HEK293T (cell line): Measurements from ENCODE around the gene KIF5C.
A peak's percentile ranks its signal among the peaks of the same experiment; 100 is the strongest.

Experiments
- CTCF ChIA-PET: fragments of 350-600 bp; formaldehyde crosslinking; extraction: SDS; loops from one replicate; lab custom pipeline; 2021; ENCODE audit warnings: antibody characterized with exemption, inconsistent platforms; lab: Yijun Ruan, JAX
- POLR2A ChIA-PET: fragments of 350-600 bp; formaldehyde crosslinking; extraction: SDS; loops from one replicate; lab custom pipeline; 2020; ENCODE audit warnings: antibody characterized with exemption, inconsistent platforms; lab: Yijun Ruan, JAX
- DNase-seq: peaks from one replicate; pipeline ENCODE4 v3.0.0; 2012; ENCODE audit warnings: mixed read lengths; ENCODE audit errors: extremely low spot score
- ARNT ChIP-seq: fragments of 450-650 bp; IDR thresholded peaks from 2 replicates; pipeline ENCODE4 v1.6.1; 2017; ENCODE audit warnings: mild to moderate bottlenecking
- BHLHE40 ChIP-seq: fragments of 450-650 bp; IDR thresholded peaks from 2 replicates; pipeline ENCODE4 v1.6.1; 2016; ENCODE audit warnings: mild to moderate bottlenecking, moderate library complexity, borderline replicate concordance
- CTBP1 ChIP-seq: fragments of 450-650 bp; IDR thresholded peaks from 2 replicates; pipeline ENCODE4 v1.6.1; 2016; ENCODE audit warnings: borderline replicate concordance
- ELF4 ChIP-seq: fragments of 450-650 bp; IDR thresholded peaks from 2 replicates; pipeline ENCODE4 v1.6.1; 2017; ENCODE audit warnings: antibody characterized with exemption
- FOXA1 ChIP-seq: fragments of 450-650 bp; IDR thresholded peaks from 2 replicates; pipeline ENCODE4 v1.6.1; 2016; ENCODE audit warnings: mild to moderate bottlenecking
- FOXK2 ChIP-seq: fragments of 450-650 bp; IDR thresholded peaks from 2 replicates; pipeline ENCODE4 v1.6.1; 2016; ENCODE audit warnings: mild to moderate bottlenecking
- FOXM1 ChIP-seq: fragments of 450-650 bp; IDR thresholded peaks from 2 replicates; pipeline ENCODE4 v1.6.1; 2017; ENCODE audit warnings: mild to moderate bottlenecking, borderline replicate concordance
- HDGF ChIP-seq: fragments of 450-650 bp; IDR thresholded peaks from 2 replicates; pipeline ENCODE4 v1.6.1; 2017; ENCODE audit warnings: antibody characterized with exemption, borderline replicate concordance
- L3MBTL2 ChIP-seq: fragments of 450-650 bp; conservative IDR thresholded peaks from 2 replicates; pipeline ENCODE4 v1.6.1; 2016; ENCODE audit warnings: mild to moderate bottlenecking
- LEF1 ChIP-seq: fragments of 450-650 bp; IDR thresholded peaks from 2 replicates; pipeline ENCODE4 v1.6.1; 2017; ENCODE audit warnings: mild to moderate bottlenecking, borderline replicate concordance
- NFRKB ChIP-seq: fragments of 450-650 bp; IDR thresholded peaks from 2 replicates; pipeline ENCODE4 v1.6.1; 2016; ENCODE audit warnings: mild to moderate bottlenecking, moderate library complexity
- SP1 ChIP-seq: fragments of 450-650 bp; IDR thresholded peaks from 2 replicates; pipeline ENCODE4 v1.6.1; 2017
- SUZ12 ChIP-seq: fragments of 450-650 bp; IDR thresholded peaks from 2 replicates; pipeline ENCODE4 v1.6.1; 2016; ENCODE audit warnings: mild to moderate bottlenecking
- TARDBP ChIP-seq: fragments of 450-650 bp; IDR thresholded peaks from 2 replicates; pipeline ENCODE4 v1.6.1; 2016
- ZNF384 ChIP-seq: fragments of 450-650 bp; IDR thresholded peaks from 2 replicates; pipeline ENCODE4 v1.6.1; 2016
- TF ChIP-seq, protein P1 (sequence below): fragments of 450-650 bp; IDR thresholded peaks from 2 replicates; pipeline ENCODE4 v1.6.1; 2016

The KIF5C gene

DNA sequence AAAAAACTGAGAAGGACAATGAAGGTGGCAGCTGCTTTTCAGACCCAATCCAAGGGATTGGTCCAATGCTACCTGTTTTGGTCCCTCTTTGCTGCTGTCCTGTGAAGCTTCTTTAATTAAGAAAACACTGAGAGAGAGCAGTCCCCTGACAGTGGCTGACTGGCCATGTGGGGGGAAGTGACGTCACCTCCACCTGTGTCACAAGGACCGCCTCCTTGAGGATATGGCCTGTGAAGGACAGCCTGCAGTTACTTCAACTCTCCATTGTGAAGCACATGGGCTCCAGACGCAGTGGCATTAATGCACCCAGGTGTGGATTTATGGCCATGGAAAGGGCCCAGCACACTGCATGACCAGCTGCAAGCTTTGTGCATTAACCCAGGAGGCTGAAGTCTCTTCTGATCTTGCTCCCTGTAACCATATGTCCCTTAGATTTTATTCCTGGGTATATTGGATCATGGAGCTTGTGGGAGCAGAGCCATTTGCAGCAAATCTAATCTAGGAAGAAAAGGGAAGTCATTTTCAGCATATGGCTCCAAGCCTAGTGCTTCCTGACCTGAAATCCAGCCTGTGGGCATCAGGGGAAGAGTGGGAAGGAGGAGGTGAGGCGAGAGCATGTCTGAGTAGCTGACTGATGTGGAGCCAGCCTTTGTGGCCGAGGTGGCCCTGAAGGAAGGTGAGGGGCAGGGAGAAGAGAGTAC is 32.2 kb downstream of the KIF5C start:
- DNase-seq = no peak
- no peak for TF ChIP-seq CTBP1
- TF ChIP-seq, protein P1, sequence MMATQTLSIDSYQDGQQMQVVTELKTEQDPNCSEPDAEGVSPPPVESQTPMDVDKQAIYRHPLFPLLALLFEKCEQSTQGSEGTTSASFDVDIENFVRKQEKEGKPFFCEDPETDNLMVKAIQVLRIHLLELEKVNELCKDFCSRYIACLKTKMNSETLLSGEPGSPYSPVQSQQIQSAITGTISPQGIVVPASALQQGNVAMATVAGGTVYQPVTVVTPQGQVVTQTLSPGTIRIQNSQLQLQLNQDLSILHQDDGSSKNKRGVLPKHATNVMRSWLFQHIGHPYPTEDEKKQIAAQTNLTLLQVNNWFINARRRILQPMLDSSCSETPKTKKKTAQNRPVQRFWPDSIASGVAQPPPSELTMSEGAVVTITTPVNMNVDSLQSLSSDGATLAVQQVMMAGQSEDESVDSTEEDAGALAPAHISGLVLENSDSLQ = no peak
- TF ChIP-seq ELF4 = no peak
- no peak for TF ChIP-seq LEF1
- no peak for TF ChIP-seq TARDBP
- TF ChIP-seq SP1 = no peak
- no peak for TF ChIP-seq BHLHE40
- no peak for TF ChIP-seq NFRKB
- TF ChIP-seq FOXM1 = no peak
- no peak for TF ChIP-seq ZNF384
- TF ChIP-seq ARNT = no peak
- TF ChIP-seq SUZ12 = no peak
- no peak for TF ChIP-seq L3MBTL2
- no peak for TF ChIP-seq HDGF
- ChIA-PET CTCF (no interaction called here), POLR2A (no interaction called here)

DNA sequence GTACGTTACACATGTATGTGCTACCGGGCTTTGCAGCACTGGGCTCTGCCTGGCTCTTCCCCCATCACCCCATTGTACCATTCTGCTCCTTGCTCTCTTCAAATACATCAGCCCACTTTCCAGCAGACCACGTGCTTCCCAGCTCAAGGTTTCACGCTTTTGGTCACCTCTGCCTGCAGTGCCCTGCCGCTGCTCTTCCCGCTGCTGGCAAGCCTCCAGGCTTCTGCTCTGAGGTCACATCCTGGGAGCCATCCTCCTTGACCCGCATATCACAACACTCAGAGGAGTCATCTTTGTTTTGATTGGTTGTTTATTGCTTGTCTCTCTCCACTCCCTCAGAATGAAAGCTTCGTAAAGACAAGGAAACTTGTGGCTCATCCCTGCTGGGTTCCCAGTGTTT is 34.1 kb downstream of the KIF5C start:
- TF ChIP-seq L3MBTL2 (0 out of 2 replicates have a peak, but pooled peaks have one; percentile 28), SP1 (no peak)
- DNase-seq = no peak
- ChIA-PET CTCF (no interaction called here), POLR2A (no interaction called here)

DNA sequence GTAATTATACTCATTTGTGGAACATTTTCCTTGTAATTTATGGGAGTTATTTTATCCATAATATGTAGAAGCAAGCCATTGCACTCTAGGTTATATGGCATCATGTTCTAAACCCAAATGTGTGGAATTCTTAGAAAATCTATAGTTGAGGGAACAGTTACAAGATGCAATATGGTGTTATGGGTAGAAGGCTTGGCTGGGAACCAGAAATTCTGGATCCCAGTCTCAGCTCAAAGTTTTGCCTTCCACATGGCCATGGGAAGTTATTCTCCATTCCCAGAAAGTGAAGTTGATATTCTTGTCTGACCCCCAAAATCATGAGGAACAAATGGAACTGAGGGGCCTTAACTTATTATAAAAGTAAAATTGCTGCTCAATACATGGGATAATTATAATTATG is 38.0 kb downstream of the KIF5C start:
- TF ChIP-seq BHLHE40 = no peak
- no peak for TF ChIP-seq TARDBP
- TF ChIP-seq HDGF = no peak
- CTCF ChIA-PET = no interaction called here
- no peak for DNase-seq
- POLR2A ChIA-PET = no interaction called here

DNA sequence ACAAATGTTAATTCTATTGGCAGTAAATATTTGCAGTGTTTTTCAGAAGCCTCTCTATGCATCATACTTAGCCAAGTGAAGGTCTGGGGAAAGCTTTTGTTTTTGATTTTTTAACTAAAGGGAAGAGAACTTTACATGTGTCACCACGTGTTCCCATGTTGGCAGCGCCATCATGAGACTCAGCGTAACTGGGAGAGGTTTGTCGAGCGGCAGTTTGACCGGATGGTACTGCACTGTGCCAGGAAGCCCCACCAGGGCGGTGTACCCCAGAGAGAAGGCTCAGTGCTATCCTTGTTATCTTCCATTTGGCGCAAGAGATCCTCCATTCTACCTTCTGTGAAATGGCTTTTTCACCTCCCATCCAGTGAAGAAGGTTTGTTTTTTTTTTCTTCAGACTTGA is 38.5 kb downstream of the KIF5C start:
- POLR2A ChIA-PET = no interaction called here
- DNase-seq = no peak
- CTCF ChIA-PET = no interaction called here
- TF ChIP-seq SP1 = no peak
- no peak for TF ChIP-seq FOXK2
- TF ChIP-seq CTBP1 = no peak
- TF ChIP-seq NFRKB = no peak
- no peak for TF ChIP-seq ZNF384
- no peak for TF ChIP-seq HDGF
- no peak for TF ChIP-seq FOXA1
- no peak for TF ChIP-seq ELF4
- no peak for TF ChIP-seq TARDBP

DNA sequence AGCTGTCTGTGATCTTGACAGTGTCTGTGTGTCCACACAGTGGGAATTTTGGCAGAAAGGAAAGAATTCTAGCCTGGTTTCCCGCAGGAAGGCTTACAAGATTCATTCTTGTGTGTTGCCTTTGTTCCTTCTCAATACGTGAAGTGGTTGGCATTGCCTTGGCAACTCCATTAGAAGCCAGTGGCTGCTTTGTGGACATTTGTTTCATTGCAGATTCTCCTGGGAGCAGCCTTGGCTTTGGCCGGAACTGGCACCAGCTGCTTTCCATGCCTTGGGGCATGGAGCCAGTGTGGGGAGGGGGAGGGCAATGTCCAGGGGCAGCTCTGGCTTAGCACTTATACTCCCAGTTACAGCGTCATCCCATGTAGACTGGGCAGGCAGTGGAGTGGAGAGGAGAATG is 39.4 kb downstream of the KIF5C start:
- no peak for DNase-seq

DNA sequence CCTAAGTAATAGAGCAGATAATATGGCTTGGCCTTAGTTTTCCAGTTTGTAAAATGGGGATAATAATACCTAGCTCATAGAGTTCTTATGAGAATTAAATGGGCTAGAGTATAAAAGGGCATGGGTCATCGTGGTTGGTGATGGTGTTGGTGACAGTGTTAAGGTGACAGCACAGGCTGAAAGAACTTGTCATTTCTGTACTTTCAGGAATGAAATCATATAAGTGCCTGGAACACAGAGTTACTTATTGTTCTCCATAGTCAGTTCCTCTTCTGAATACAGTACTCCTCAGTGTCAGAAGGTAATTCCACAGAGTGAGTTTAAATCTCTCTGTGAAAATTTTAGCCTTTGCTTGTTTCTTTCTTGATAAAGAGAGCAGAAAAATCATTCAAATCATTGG is 42.4 kb downstream of the KIF5C start:
- ChIA-PET POLR2A (no interaction called here), CTCF (no interaction called here)
- no peak for DNase-seq
- TF ChIP-seq ELF4 (no peak), FOXK2 (no peak), LEF1 (no peak), SUZ12 (no peak), FOXA1 (no peak), CTBP1 (no peak), ZNF384 (no peak), NFRKB (no peak), HDGF (no peak), BHLHE40 (no peak), L3MBTL2 (no peak), FOXM1 (no peak)
- TF ChIP-seq, protein P1 = no peak

More for the DNA sequence above, 39.4 kb downstream of the KIF5C start:
- POLR2A ChIA-PET = no interaction called here
- CTCF ChIA-PET = no interaction called here
- TF ChIP-seq FOXK2 = no peak
- no peak for TF ChIP-seq FOXA1
- TF ChIP-seq SUZ12 = no peak
- no peak for TF ChIP-seq BHLHE40
- no peak for TF ChIP-seq L3MBTL2
- TF ChIP-seq FOXM1 = no peak
- no peak for TF ChIP-seq ELF4
- TF ChIP-seq, protein P1 = no peak
- TF ChIP-seq SP1 = no peak
- no peak for TF ChIP-seq NFRKB
- no peak for TF ChIP-seq LEF1
- TF ChIP-seq CTBP1 = no peak

DNA sequence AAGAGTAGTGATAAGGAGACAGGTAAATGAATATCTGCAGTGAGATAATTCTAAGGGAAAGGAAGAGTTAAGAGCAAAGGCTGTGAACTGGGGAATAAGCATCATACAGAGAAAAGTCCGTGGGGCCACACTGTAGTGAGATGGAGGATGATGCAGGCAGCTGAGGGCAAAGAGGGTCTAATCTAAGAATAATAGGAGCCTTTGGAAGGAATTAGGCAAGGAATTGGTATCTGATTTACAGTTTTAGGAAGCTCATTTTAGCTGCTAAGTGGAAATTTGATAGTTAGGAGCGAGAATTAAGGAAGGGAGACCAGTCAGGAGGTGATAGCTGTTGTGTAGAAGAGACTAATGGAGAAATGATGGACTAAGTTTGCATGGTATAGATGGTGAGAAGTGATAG is 43.5 kb downstream of the KIF5C start:
- CTCF ChIA-PET = no interaction called here
- POLR2A ChIA-PET = no interaction called here
- no peak for TF ChIP-seq CTBP1
- no peak for TF ChIP-seq TARDBP
- no peak for TF ChIP-seq FOXM1
- TF ChIP-seq FOXK2 = no peak
- no peak for TF ChIP-seq SP1
- TF ChIP-seq LEF1 = no peak
- no peak for TF ChIP-seq BHLHE40
- no peak for TF ChIP-seq FOXA1
- no peak for TF ChIP-seq NFRKB
- TF ChIP-seq, protein P1 = no peak
- DNase-seq = no peak
